Smooth muscle cell (in vitro differentiated cells): ENCODE data around the gene GLCCI1. TPM values are rescaled to one million over a fixed set of nuclear protein-coding genes. Genes with fewer than 3 reads are reported as not detected.

Source experiments
- DNase-seq: peaks from one replicate; lab custom pipeline; 2025; ENCODE audit not compliant: unreplicated experiment; lab: John Stamatoyannopoulos, UW
- H2AFZ ChIP-seq: fragments of 200-600 bp; sonication (generic); 2 replicates; pipeline ENCODE4 v1.6.0; 2016; ENCODE audit warnings: antibody characterized with exemption, low read depth, mild to moderate bottlenecking
- H3F3A ChIP-seq: fragments of 200-600 bp; sonication (generic); 2 replicates; pipeline ENCODE4 v1.6.0; 2017; ENCODE audit warnings: antibody characterized with exemption, low read depth
- H3K27ac ChIP-seq: fragments of 200-600 bp; sonication (generic); 2 replicates; pipeline ENCODE4 v1.5.1; 2016; ENCODE audit warnings: low read depth, mild to moderate bottlenecking
- H3K27me3 ChIP-seq: fragments of 200-600 bp; sonication (generic); 2 replicates; pipeline ENCODE4 v1.6.1; 2016; ENCODE audit warnings: low read depth, mild to moderate bottlenecking
- H3K36me3 ChIP-seq: fragments of 200-600 bp; sonication (generic); 2 replicates; pipeline ENCODE4 v1.5.1; 2016; ENCODE audit warnings: low read depth
- H3K4me1 ChIP-seq: fragments of 200-600 bp; sonication (generic); 2 replicates; pipeline ENCODE4 v1.5.1; 2016; ENCODE audit warnings: low read depth
- H3K4me2 ChIP-seq: fragments of 200-600 bp; sonication (generic); 2 replicates; pipeline ENCODE4 v1.6.0; 2016; ENCODE audit warnings: mild to moderate bottlenecking
- H3K4me3 ChIP-seq: fragments of 200-600 bp; sonication (generic); 2 replicates; pipeline ENCODE4 v1.5.1; 2016; ENCODE audit warnings: mild to moderate bottlenecking
- H3K79me2 ChIP-seq: fragments of 200-600 bp; sonication (generic); 2 replicates; pipeline ENCODE4 v1.6.0; 2016; ENCODE audit warnings: low read depth, mild to moderate bottlenecking
- H3K9ac ChIP-seq: fragments of 200-600 bp; sonication (generic); 2 replicates; pipeline ENCODE4 v1.6.0; 2016; ENCODE audit warnings: low read depth
- H3K9me3 ChIP-seq: fragments of 200-600 bp; sonication (generic); replicated peaks from 2 replicates; pipeline ENCODE4 v1.5.1; 2016; ENCODE audit warnings: low read depth
- H4K20me1 ChIP-seq: fragments of 200-600 bp; sonication (generic); 2 replicates; pipeline ENCODE4 v1.6.0; 2016; ENCODE audit warnings: low read depth
- WGBS: methylation state at CpG from one replicate; pipeline ENCODE4 v1.1.7; 2016; ENCODE audit warnings: low lambda C conversion rate; 5-methylcytosine and 5-hydroxymethylcytosine counted together
- polyA plus RNA-seq: library from polyadenylated mRNA; unstranded; fragments of >200 nt; fragmentation: Nextera tagmentation; extraction: Ambion mirVana; gene quantifications from 2 replicates; pipeline ENCODE4 v1.2.1, GENCODE V29; 2016
- total RNA-seq: library from RNA; depleted of rRNA; stranded (reverse); fragments of >200 nt; gene quantifications from 2 replicates; pipeline ENCODE4 v1.2.3, GENCODE V29; 2014
- TF ChIP-seq, protein P1 (sequence below): fragments of 200-600 bp; sonication (generic); IDR thresholded peaks from 2 replicates; pipeline ENCODE4 v1.5.1; 2017; ENCODE audit warnings: borderline replicate concordance, mild to moderate bottlenecking, antibody characterized with exemption; ENCODE audit not compliant: insufficient read depth, poor library complexity, severe bottlenecking

The GLCCI1 gene
- total and polyA plus RNA-seq, 2 experiments from 2014 or later: 39.0 to 69.9 TPM

DNA sequence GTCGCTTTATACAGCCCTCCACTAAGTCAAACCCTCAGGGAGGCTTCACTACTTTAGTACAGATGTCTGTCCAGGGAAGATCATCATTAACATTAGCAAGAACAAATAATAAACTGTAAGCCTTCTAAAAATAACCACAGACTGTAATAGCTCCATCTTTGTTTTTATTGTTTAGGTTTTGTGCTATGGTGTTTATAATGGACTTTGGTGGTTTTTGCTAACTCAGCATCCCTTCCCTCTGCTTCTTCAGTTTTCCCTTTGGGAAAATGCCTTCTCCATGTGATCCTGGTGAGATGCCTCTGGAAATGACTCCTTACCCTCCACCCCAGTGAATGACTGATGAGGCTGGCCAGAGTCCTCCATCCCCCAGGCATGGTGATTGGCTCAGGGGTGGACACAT, 162.1 kb downstream of the GLCCI1 start:
- Histone ChIP-seq H3K27me3 (no peaks in the 10 kb centered on the region), H4K20me1 (no peaks in the 10 kb centered on the region), H3K4me2 (no peak overlapping the region), H3F3A (no peaks in the 10 kb centered on the region), H3K9ac (no peak overlapping the region), H3K9me3 (no peaks in the 10 kb centered on the region), H3K36me3 (no peaks in the 10 kb centered on the region), H3K27ac (no peak overlapping the region), H3K4me1 (no peaks in the 10 kb centered on the region), H2AFZ (no peak overlapping the region), H3K79me2 (no peaks in the 10 kb centered on the region), H3K4me3 (no peak overlapping the region)
- DNase-seq: no peak
- 97% methylated on average over 1 of the region's 1 CpG for WGBS
- TF ChIP-seq, protein P1, sequence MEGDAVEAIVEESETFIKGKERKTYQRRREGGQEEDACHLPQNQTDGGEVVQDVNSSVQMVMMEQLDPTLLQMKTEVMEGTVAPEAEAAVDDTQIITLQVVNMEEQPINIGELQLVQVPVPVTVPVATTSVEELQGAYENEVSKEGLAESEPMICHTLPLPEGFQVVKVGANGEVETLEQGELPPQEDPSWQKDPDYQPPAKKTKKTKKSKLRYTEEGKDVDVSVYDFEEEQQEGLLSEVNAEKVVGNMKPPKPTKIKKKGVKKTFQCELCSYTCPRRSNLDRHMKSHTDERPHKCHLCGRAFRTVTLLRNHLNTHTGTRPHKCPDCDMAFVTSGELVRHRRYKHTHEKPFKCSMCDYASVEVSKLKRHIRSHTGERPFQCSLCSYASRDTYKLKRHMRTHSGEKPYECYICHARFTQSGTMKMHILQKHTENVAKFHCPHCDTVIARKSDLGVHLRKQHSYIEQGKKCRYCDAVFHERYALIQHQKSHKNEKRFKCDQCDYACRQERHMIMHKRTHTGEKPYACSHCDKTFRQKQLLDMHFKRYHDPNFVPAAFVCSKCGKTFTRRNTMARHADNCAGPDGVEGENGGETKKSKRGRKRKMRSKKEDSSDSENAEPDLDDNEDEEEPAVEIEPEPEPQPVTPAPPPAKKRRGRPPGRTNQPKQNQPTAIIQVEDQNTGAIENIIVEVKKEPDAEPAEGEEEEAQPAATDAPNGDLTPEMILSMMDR: no peak

DNA sequence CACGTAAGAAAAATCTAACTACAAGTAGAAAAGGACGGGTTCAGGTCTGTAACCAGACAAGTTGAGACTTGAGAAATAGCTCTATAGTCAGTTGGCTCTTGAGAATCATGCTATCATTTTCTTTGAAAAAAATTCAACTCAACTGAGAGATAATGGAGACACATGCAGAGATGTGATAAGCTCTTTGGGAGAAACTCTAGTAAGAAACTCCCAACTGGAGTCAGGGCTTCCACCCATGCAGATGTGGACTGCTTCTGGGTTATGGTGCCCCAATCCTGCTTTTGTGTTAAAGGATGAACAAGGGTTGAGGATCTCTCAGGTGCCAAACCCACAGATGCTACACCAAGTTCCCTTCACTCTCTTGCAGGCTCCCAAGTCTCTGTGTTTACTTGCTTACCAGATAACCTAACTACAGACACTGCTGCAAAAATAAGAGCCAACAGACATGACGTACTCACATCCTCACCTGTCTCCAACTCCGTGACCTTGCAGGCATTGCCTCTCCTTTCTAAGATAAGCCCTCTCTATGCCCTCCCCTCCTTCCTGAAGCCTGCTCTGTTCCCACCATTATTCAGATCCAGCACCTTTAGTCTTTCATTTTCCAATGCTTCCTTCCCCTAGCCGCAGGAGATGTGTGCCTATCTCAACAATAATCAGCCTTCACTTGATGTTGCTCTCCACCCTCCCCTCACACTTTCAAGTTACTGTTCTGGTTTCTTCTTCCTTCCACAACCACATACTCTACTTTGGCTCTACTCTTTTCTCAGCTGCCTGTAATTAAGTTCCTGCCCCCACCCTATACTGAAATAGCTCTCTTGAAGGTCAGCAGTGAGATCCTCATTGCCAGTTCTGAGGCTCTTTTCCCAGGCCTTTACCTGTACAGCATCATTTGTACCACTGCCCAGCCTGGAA, 163.4 kb downstream of the GLCCI1 start:
- no peak for DNase-seq
- Histone ChIP-seq H3K27ac (no peak overlapping the region), H4K20me1 (no peaks in the 10 kb centered on the region), H3K9me3 (no peaks in the 10 kb centered on the region), H3K36me3 (no peaks in the 10 kb centered on the region), H3K4me1 (no peaks in the 10 kb centered on the region), H3K79me2 (no peaks in the 10 kb centered on the region), H3K4me2 (no peak overlapping the region), H2AFZ (no peak overlapping the region), H3F3A (no peaks in the 10 kb centered on the region), H3K4me3 (no peak overlapping the region), H3K27me3 (no peaks in the 10 kb centered on the region), H3K9ac (no peak overlapping the region)
- 81% methylated on average over 5 of the region's 5 CpGs for WGBS
- TF ChIP-seq, protein P1: no peak

DNA sequence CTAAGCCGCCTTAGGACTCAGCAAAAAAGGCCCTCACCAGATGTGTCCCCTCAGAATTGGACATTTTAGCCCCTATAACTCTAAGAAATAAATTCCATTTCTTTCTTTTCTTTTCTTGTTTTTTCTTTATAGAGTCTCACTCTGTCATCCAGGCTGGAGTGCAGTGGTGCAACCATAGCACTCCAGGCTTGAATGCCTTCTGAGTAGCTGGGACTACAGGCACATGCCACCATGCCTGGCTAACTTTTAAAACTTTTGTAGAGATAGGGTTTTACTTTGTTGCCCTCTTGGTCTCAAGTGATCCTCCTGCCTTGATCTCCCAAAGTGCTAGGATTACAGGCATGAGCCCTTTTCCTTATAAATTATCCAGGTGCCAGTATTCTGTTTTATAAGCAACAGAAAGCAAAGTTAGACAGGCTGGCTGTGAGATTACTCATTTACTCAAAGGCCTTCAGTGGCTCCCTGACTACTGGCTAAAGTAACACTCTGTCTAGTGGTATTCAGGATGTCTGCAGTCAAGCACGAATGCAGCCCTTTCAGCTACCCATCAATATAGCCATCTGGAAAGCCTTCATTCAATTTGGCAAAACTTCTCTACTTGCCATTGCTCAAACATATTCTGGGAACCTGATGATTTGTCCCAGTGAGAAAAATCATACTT, 164.7 kb downstream of the GLCCI1 start:
- Histone ChIP-seq H3F3A (no peaks in the 10 kb centered on the region), H3K27ac (no peak overlapping the region), H3K27me3 (no peaks in the 10 kb centered on the region), H3K9ac (no peak overlapping the region), H3K4me1 (no peaks in the 10 kb centered on the region), H3K36me3 (no peaks in the 10 kb centered on the region), H3K79me2 (no peaks in the 10 kb centered on the region), H3K4me2 (no peak overlapping the region), H3K4me3 (no peak overlapping the region), H4K20me1 (no peaks in the 10 kb centered on the region), H2AFZ (no peak overlapping the region), H3K9me3 (no peaks in the 10 kb centered on the region)
- WGBS: 91% methylated on average over 2 of the region's 2 CpGs
- no peak for DNase-seq
- TF ChIP-seq, protein P1: no peak
